K562 (cell line): ENCODE data around the gene SLIT1.

ENCODE experiments used
- RAD21 ChIP-seq, 2 experiments: fragments of 250-450 bp in 1 of 2; fragments of 450-650 bp in 1 of 2; sonication (Bioruptor Pico) in 1 of 2; formaldehyde crosslinking in 1 of 2; IDR thresholded peaks in 1 of 2; conservative IDR thresholded peaks in 1 of 2; 2 replicates each; pipeline versions ENCODE4 v1.4.0 to v1.8.0; 2020 to 2022; ENCODE audit warnings: mild to moderate bottlenecking in 2 of 2, moderate library complexity in 1 of 2
- TF ChIP-seq, protein P1 (sequence below), 3 experiments: IDR thresholded peaks in 2 of 3; conservative IDR thresholded peaks in 1 of 3; 2 replicates each; pipeline ENCODE4 v1.5.1; 2011 to 2012; ENCODE audit warnings: low read length in 3 of 3, mild to moderate bottlenecking in 3 of 3, control low read depth in 2 of 3, improper control_type of control experiment in 1 of 3, inconsistent platforms in 1 of 3, low read depth in 1 of 3, mixed read lengths in 1 of 3, moderate library complexity in 1 of 3; ENCODE audit not compliant: insufficient read depth in 2 of 3

DNA sequence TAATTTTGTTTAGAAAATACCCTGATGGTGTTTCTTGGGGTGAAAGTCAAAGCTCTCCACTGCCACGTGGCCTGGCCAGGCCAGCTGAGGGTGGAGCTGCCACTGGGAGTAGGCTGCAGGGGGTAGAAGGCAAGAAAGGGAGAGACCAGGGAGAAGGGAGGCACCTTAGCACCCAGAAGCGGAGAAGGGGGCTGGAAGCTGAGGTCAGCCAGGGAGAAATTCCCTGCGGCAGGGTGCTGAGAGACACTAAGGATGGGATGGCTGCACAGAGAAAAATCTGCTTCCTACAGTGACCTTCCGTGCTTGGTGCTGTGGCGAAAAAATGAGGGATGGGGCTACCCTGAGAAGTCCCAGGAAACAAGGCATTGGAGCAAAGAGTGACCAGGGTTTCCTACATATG is 143.7 kb downstream of the SLIT1 start:
- TF ChIP-seq RAD21 (CRISPR knock-in tag; conservative IDR thresholded peaks at IDR 0.05 in 1 of 2, IDR thresholded peaks at IDR 0.05 in 1 of 2): no peak
- TF ChIP-seq, protein P1, sequence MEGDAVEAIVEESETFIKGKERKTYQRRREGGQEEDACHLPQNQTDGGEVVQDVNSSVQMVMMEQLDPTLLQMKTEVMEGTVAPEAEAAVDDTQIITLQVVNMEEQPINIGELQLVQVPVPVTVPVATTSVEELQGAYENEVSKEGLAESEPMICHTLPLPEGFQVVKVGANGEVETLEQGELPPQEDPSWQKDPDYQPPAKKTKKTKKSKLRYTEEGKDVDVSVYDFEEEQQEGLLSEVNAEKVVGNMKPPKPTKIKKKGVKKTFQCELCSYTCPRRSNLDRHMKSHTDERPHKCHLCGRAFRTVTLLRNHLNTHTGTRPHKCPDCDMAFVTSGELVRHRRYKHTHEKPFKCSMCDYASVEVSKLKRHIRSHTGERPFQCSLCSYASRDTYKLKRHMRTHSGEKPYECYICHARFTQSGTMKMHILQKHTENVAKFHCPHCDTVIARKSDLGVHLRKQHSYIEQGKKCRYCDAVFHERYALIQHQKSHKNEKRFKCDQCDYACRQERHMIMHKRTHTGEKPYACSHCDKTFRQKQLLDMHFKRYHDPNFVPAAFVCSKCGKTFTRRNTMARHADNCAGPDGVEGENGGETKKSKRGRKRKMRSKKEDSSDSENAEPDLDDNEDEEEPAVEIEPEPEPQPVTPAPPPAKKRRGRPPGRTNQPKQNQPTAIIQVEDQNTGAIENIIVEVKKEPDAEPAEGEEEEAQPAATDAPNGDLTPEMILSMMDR (IDR thresholded peaks at IDR 0.05 in 2 of 3, conservative IDR thresholded peaks at IDR 0.05 in 1 of 3; ENCODE audit: insufficient read depth in 2 of 3, low read depth in 1 of 3, low read length in 3 of 3): no peak
